ENCODE results near the gene HPGD.

GRCh38 chr4:174485025-174485424 is 37.3 kb downstream of the HPGD start:
- TF ChIP-seq JUND (IDR thresholded peaks at IDR 0.05; ENCODE audit: borderline replicate concordance, low read depth, low read length) (no peak), JUND (tag; IDR thresholded peaks at IDR 0.05; ENCODE audit: borderline replicate concordance, low read depth, low read length) (no peak), KDM1A (IDR thresholded peaks at IDR 0.05) (no peak), MXI1 (IDR thresholded peaks at IDR 0.05; ENCODE audit: low read depth, low read length) (no peak), EZH2 (IDR thresholded peaks at IDR 0.05; ENCODE audit: borderline replicate concordance, low read depth, low read length) (no peak), SMARCB1 (IDR thresholded peaks at IDR 0.05; ENCODE audit: insufficient read length, low read depth) (no peak), SP1 (CRISPR knock-in tag; IDR thresholded peaks at IDR 0.05) (no peak), ZNF449 (CRISPR knock-in tag; IDR thresholded peaks at IDR 0.05) (no peak), E2F5 (CRISPR knock-in tag; IDR thresholded peaks at IDR 0.05) (no peak), PTRF (tag; IDR thresholded peaks at IDR 0.05) (no peak), E2F1 (CRISPR knock-in tag; IDR thresholded peaks at IDR 0.05) (no peak)
